Epithelial cell of alveolus of lung (primary cell): ENCODE data around the gene AUH. TPM values are rescaled to one million over a fixed set of nuclear protein-coding genes. Genes with fewer than 3 reads are reported as not detected.

Experiments
- total RNA-seq: library from RNA; depleted of rRNA; stranded (reverse); fragments of >200 nt; gene quantifications from 2 replicates; pipeline ENCODE4 v1.2.1, GENCODE V29; 2015

Gene AUH
- 12.0 and 21.8 TPM in 2 replicates for total RNA-seq

DNA sequence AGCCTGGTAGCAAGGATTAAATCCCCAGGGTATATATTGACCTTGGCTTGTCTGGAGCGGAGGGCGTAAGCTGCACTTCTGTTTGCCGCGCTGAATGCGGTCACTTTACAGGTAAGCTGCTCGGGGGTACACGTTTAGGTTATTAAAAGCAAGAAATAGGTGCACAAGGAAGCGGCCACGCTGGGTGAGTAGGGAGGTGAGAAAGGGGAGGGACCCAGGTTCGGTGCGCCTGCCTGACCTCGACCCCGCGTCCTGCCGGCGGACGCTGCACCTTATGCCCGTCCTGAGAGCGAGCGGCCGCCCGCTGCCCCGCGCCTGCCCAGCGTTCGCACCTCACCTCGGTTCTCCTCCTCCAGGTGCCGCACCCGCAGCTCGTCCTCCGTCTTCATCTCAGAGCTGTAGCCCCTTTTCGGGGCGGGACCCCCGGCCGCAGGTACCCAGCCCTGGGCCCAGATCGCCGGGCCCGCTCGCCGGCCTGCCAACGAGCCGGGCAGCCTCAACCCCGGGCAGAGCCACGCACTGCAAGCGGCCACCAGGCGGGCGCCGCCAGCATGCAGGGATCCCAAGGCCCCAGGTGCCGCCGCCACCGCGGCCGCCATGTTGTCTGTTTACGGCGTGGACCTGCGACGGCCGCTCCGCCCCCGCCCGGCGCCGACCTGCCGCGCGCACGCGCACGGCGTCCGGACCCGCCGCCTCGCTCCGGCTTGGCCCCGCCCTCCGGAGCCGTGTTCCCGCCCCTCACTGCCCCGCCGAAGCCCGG is at the start of gene AUH:
Gene AUH (minus strand): TSS at position 628 of the 760 bp plus-strand sequence. CDS start 29 bp downstream, at position 599.

Other genes starting within 250 kb of the AUH start
- gene NFIL3, start 61.9 kb upstream of the AUH start, total RNA-seq, result 20.8 and 95.3 TPM in 2 replicates